Thoracic aorta (tissue), 2 donors: ENCODE results near the gene ADRA1B. TPM values are rescaled to one million over a fixed set of nuclear protein-coding genes. Genes with fewer than 3 reads are reported as not detected.

Source experiments
- ATAC-seq: fragments of 150-250 bp; one replicate; pipeline ENCODE4 v1.8.0; 2017; ENCODE audit warnings: low read depth; ENCODE audit not compliant: insufficient number of reproducible peaks, low FRiP score
- DNase-seq: peaks from one replicate; pipeline ENCODE4 v3.0.0-alpha.2; 2020; ENCODE audit warnings: low spot score
- H3K27ac ChIP-seq, 2 donors: fragments of 200-600 bp; sonication (generic); 1 replicate in 1 of 2; 2 replicates in 1 of 2; pipeline ENCODE4 v1.5.1; 2016; ENCODE audit warnings: mild to moderate bottlenecking in 2 of 2, moderate library complexity in 2 of 2
- H3K27me3 ChIP-seq: fragments of 200-600 bp; sonication (generic); replicated peaks from 2 replicates; pipeline ENCODE4 v1.6.0; 2016; ENCODE audit warnings: mild to moderate bottlenecking; ENCODE audit not compliant: insufficient read depth
- H3K36me3 ChIP-seq: fragments of 200-600 bp; sonication (generic); one replicate; pipeline ENCODE4 v1.5.1; 2016
- H3K4me1 ChIP-seq, 2 donors: fragments of 200-600 bp; sonication (generic); 1 replicate in 1 of 2; 2 replicates in 1 of 2; pipeline versions ENCODE4 v1.5.1 to v1.6.0; 2016; ENCODE audit warnings: low read depth in 2 of 2, mild to moderate bottlenecking in 1 of 2; ENCODE audit not compliant: control insufficient read depth in 1 of 2
- H3K4me3 ChIP-seq: fragments of 200-600 bp; sonication (generic); 2 replicates; pipeline ENCODE4 v1.5.1; 2016; ENCODE audit warnings: mild to moderate bottlenecking
- H3K9me3 ChIP-seq: fragments of 200-600 bp; sonication (generic); 2 replicates; pipeline ENCODE4 v1.5.1; 2016
- CTCF ChIP-seq: fragments of 200-600 bp; sonication (generic); IDR thresholded peaks from one replicate; pipeline ENCODE4 v1.5.1; 2019; ENCODE audit warnings: antibody characterized with exemption
- total RNA-seq, 2 donors: library from RNA; depleted of rRNA; stranded (reverse); fragments of >200 nt; gene quantifications; one replicate each; pipeline versions ENCODE4 v1.1.0 to v1.2.3, GENCODE V29; 2016

The ADRA1B gene
- total RNA-seq, 2 donors from 2014 or later, result 14.8 to 53.3 TPM

- Histone ChIP-seq H3K36me3 (no peaks in the 10 kb centered on the region), H3K4me3 (no peak overlapping the region), H3K9me3 (no peaks in the 10 kb centered on the region), H3K27ac (peak overlapping the region; percentile 88 to 92), H3K27me3 (no peaks in the 10 kb centered on the region), H3K4me1 (peaks cover 25 to 47% of the 10 kb centered on the region in 2 donors)
- peak; percentile 23 for ATAC-seq
- no peak for TF ChIP-seq CTCF
- no peak for DNase-seq
Measured at GRCh38 chr5:159877894-159878448, 38.3 kb upstream of the ADRA1B start.

GRCh38 chr5:159878988-159879471 is 37.3 kb upstream of the ADRA1B start:
- no peaks in the 10 kb centered on the region for H3K27me3 ChIP-seq
- no peak for ATAC-seq
- TF ChIP-seq CTCF, result no peak
- H3K36me3 ChIP-seq, result no peaks in the 10 kb centered on the region
- peak overlapping the region; percentile 27 for H3K4me3 ChIP-seq
- H3K9me3 ChIP-seq, result no peaks in the 10 kb centered on the region
- no peak for DNase-seq
- H3K4me1 ChIP-seq, result peaks cover 26 to 57% of the 10 kb centered on the region in 2 donors
- H3K27ac ChIP-seq, result peak overlapping the region; percentile 88 to 92

- no peak overlapping the region for H3K4me3 ChIP-seq
- H3K9me3 ChIP-seq, result no peaks in the 10 kb centered on the region
- H3K27ac ChIP-seq, result no peak overlapping the region
- no peak for ATAC-seq
- TF ChIP-seq CTCF, result no peak
- no peaks in the 10 kb centered on the region for H3K36me3 ChIP-seq
- H3K4me1 ChIP-seq, result peaks cover 26 to 60% of the 10 kb centered on the region in 2 donors
- DNase-seq, result no peak
- H3K27me3 ChIP-seq, result no peaks in the 10 kb centered on the region
Measured at GRCh38 chr5:159880676-159881075, 35.6 kb upstream of the ADRA1B start.

- H3K27ac ChIP-seq, result peak overlapping the region; percentile 79 to 86
- H3K4me3 ChIP-seq, result no peak overlapping the region
- TF ChIP-seq CTCF, result no peak
- DNase-seq (no peak), ATAC-seq (no peak)
- no peaks in the 10 kb centered on the region for H3K9me3 ChIP-seq
- H3K4me1 ChIP-seq, result peaks cover 26 to 47% of the 10 kb centered on the region in 2 donors
- no peaks in the 10 kb centered on the region for H3K36me3 ChIP-seq
- no peaks in the 10 kb centered on the region for H3K27me3 ChIP-seq
Measured at GRCh38 chr5:159881967-159882366, 34.3 kb upstream of the ADRA1B start.

GRCh38 chr5:159883522-159883950 is 32.7 kb upstream of the ADRA1B start:
- Histone ChIP-seq H3K27ac (peak overlapping the region; percentile 79 to 86), H3K9me3 (no peaks in the 10 kb centered on the region), H3K27me3 (no peaks in the 10 kb centered on the region), H3K36me3 (no peaks in the 10 kb centered on the region), H3K4me3 (no peak overlapping the region), H3K4me1 (peaks cover 16 to 31% of the 10 kb centered on the region in 2 donors)
- peak; percentile 87 for ATAC-seq
- TF ChIP-seq CTCF, result no peak
- DNase-seq, result no peak
